Stimulated activated CD4-positive, alpha-beta T cell treated with anti-CD3 and anti-CD28 coated beads, Interleukin-1b, Interleukin-23, amount 100 ng/mL, for 4 hours (primary cell): ENCODE data around the gene EIF3J.
"Not testable (repeated sequence)": the region's sequence is repeated elsewhere in the genome, so short reads cannot be mapped to it uniquely, and the experiment has no call there.

Source experiments
- DNase-seq, 2 donors: peaks; one replicate each; pipeline ENCODE4 v3.0.0-alpha.2; 2020; ENCODE audit warnings: low read depth in 2 of 2

Gene EIF3J

GRCh38 chr15:44542596-44542995 lies 5.6 kb downstream of the EIF3J start:
- DNase-seq, result no peak

GRCh38 chr15:44544745-44545144 lies 7.8 kb downstream of the EIF3J start:
- not testable (repeated sequence) for DNase-seq

GRCh38 chr15:44545913-44546802 lies 9.2 kb downstream of the EIF3J start:
- no peak for DNase-seq

- not testable (repeated sequence) for DNase-seq
Observed at GRCh38 chr15:44549152-44549551, 12.2 kb downstream of the EIF3J start.

GRCh38 chr15:44550256-44550655 lies 13.3 kb downstream of the EIF3J start:
- no peak for DNase-seq

GRCh38 chr15:44550734-44551133 lies 13.8 kb downstream of the EIF3J start:
- DNase-seq, result no peak

GRCh38 chr15:44554934-44555723 lies 18.2 kb downstream of the EIF3J start:
- no peak for DNase-seq

- not testable (repeated sequence) for DNase-seq
Observed at GRCh38 chr15:44560926-44561325, 24.0 kb downstream of the EIF3J start.

- DNase-seq, result no peak
Observed at GRCh38 chr15:44565387-44566154, 28.6 kb downstream of the EIF3J start.

GRCh38 chr15:44566155-44566540 lies 29.2 kb downstream of the EIF3J start:
- DNase-seq, result no peak

- DNase-seq, result no peak
Observed at GRCh38 chr15:44568338-44568737, 31.4 kb downstream of the EIF3J start.

GRCh38 chr15:44569316-44569715 lies 32.4 kb downstream of the EIF3J start:
- DNase-seq, result no peak

GRCh38 chr15:44570361-44570760 lies 33.4 kb downstream of the EIF3J start:
- no peak for DNase-seq

- no peak for DNase-seq
Observed at GRCh38 chr15:44573386-44573785, 36.4 kb downstream of the EIF3J start.

GRCh38 chr15:44574734-44575133 lies 37.8 kb downstream of the EIF3J start:
- DNase-seq, result no peak

GRCh38 chr15:44580105-44580504 lies 43.2 kb downstream of the EIF3J start:
- no peak for DNase-seq

GRCh38 chr15:44584162-44584749 lies 47.3 kb downstream of the EIF3J start:
- peak; percentile 39 to 48 for DNase-seq

- DNase-seq, result no peak
Observed at GRCh38 chr15:44585633-44586032, 48.7 kb downstream of the EIF3J start.

GRCh38 chr15:44588541-44588940 lies 51.6 kb downstream of the EIF3J start:
- no peak for DNase-seq

GRCh38 chr15:44591326-44591725 lies 54.4 kb downstream of the EIF3J start:
- DNase-seq, result no peak

GRCh38 chr15:44593042-44593736 lies 56.2 kb downstream of the EIF3J start:
- no peak for DNase-seq
